Measurements from ENCODE around the gene FPGS. TPM values are rescaled to one million over a fixed set of nuclear protein-coding genes. Genes with fewer than 3 reads are reported as not detected.

The FPGS gene
- polyA plus RNA-seq, 1 of the 3 experiments (the other 2 are of a cell fraction), result 82.7 TPM

- H3K4me2 ChIP-seq, result no peak overlapping the region
- CTCF ChIA-PET, result interaction anchor here (1.0 to 7.4 kb wide), 4 partner anchors 11 to 262 kb away, joined by 3 to 36 read pairs (median 6); partner anchors contain the start of genes CDK9 and TOR2A
- no peaks in the 10 kb centered on the region for H4K20me1 ChIP-seq (ENCODE audit: insufficient read depth)
- no peak overlapping the region for H3K9ac ChIP-seq
- H3K36me3 ChIP-seq (replicated peaks in 1 of 2; ENCODE audit: control insufficient read depth in 1 of 2, insufficient read depth in 2 of 2, low read length in 1 of 2), result no peaks in the 10 kb centered on the region
- no peak for DNase-seq
- no peaks in the 10 kb centered on the region for H3K9me3 ChIP-seq
- H3F3A ChIP-seq (replicated peaks; ENCODE audit: insufficient read depth), result no peaks in the 10 kb centered on the region
- TF ChIP-seq CTCF (IDR thresholded peaks at IDR 0.05) (no peak), NRF1 (IDR thresholded peaks at IDR 0.05; ENCODE audit: low read depth, low read length) (no peak), TCF12 (IDR thresholded peaks at IDR 0.05) (no peak), MXI1 (IDR thresholded peaks at IDR 0.05; ENCODE audit: low read depth, low read length) (no peak)
- no peak overlapping the region for H3K27ac ChIP-seq (ENCODE audit: low read depth in 2 of 2, low read length in 1 of 2)
- peaks cover 0 to 12% of the 10 kb centered on the region in 2 experiments; a peak in 1 of 4 replicates for H3K4me1 ChIP-seq (ENCODE audit: control insufficient read depth in 1 of 2, insufficient read depth in 2 of 2, low read depth in 1 of 2, low read length in 1 of 2)
- 75% methylated on average over 3 of the region's 3 CpGs for WGBS (ENCODE audit: low lambda C conversion rate)
- no peaks in the 10 kb centered on the region for H3K27me3 ChIP-seq (ENCODE audit: insufficient read depth)
- H3K9me2 ChIP-seq, result no peaks in the 10 kb centered on the region
- no peak overlapping the region for H2AFZ ChIP-seq (ENCODE audit: low read depth)
- H3K79me2 ChIP-seq (ENCODE audit: insufficient read depth), result no peaks in the 10 kb centered on the region
- POLR2A ChIA-PET, result no interaction called here
- H3K4me3 ChIP-seq (ENCODE audit: low read depth in 2 of 2, low read length in 1 of 2), result no peak overlapping the region
Observed at GRCh38 chr9:127773272-127773671, 29.4 kb upstream of the FPGS start.

- Histone ChIP-seq H3K4me3 (ENCODE audit: low read depth in 2 of 2, low read length in 1 of 2) (no peak overlapping the region), H3K9me3 (no peaks in the 10 kb centered on the region), H3K27me3 (ENCODE audit: insufficient read depth) (no peaks in the 10 kb centered on the region), H3K9ac (no peak overlapping the region), H3K36me3 (replicated peaks in 1 of 2; ENCODE audit: control insufficient read depth in 1 of 2, insufficient read depth in 2 of 2, low read length in 1 of 2) (no peaks in the 10 kb centered on the region), H3K4me1 (ENCODE audit: control insufficient read depth in 1 of 2, insufficient read depth in 2 of 2, low read depth in 1 of 2, low read length in 1 of 2) (peaks cover 0 to 14% of the 10 kb centered on the region in 2 experiments; a peak in 1 of 4 replicates), H3F3A (replicated peaks; ENCODE audit: insufficient read depth) (no peaks in the 10 kb centered on the region), H4K20me1 (ENCODE audit: insufficient read depth) (no peaks in the 10 kb centered on the region), H3K27ac (ENCODE audit: low read depth in 2 of 2, low read length in 1 of 2) (no peak overlapping the region), H2AFZ (ENCODE audit: low read depth) (no peak overlapping the region), H3K79me2 (ENCODE audit: insufficient read depth) (no peaks in the 10 kb centered on the region), H3K9me2 (no peaks in the 10 kb centered on the region), H3K4me2 (no peak overlapping the region)
- no peak for DNase-seq
- POLR2A ChIA-PET, result no interaction called here
- 76% methylated on average over 10 of the region's 10 CpGs for WGBS (ENCODE audit: low lambda C conversion rate)
- CTCF ChIA-PET, result interaction anchor here (1.0 to 7.4 kb wide), 3 partner anchors 11 to 39 kb away, joined by 6 to 36 read pairs (median 20); partner anchors contain the start of gene TOR2A
- TF ChIP-seq YY1 (IDR thresholded peaks at IDR 0.05; ENCODE audit: low read depth) (no peak), POLR2AphosphoS5 (IDR thresholded peaks at IDR 0.05; ENCODE audit: low read depth, low read length) (no peak), ELF1 (IDR thresholded peaks at IDR 0.05) (no peak), USF1 (IDR thresholded peaks at IDR 0.05; ENCODE audit: borderline replicate concordance, low read depth) (no peak), TAF1 (IDR thresholded peaks at IDR 0.05; ENCODE audit: borderline replicate concordance, low read depth, low read length) (no peak), EZH2phosphoT487 (IDR thresholded peaks at IDR 0.05; ENCODE audit: borderline replicate concordance, low read depth) (no peak), MEF2A (IDR thresholded peaks at IDR 0.05; ENCODE audit: borderline replicate concordance, low read depth) (no peak), RFX5 (IDR thresholded peaks at IDR 0.05; ENCODE audit: low read length) (no peak), SMC3 (IDR thresholded peaks at IDR 0.05; ENCODE audit: low read depth, low read length) (no peak)
Observed at GRCh38 chr9:127773981-127774380, 28.7 kb upstream of the FPGS start.
